ENCODE results near the gene FAM185A.
"Not testable (repeated sequence)": the region's sequence is repeated elsewhere in the genome, so short reads cannot be mapped to it uniquely, and the experiment has no call there.

DNA sequence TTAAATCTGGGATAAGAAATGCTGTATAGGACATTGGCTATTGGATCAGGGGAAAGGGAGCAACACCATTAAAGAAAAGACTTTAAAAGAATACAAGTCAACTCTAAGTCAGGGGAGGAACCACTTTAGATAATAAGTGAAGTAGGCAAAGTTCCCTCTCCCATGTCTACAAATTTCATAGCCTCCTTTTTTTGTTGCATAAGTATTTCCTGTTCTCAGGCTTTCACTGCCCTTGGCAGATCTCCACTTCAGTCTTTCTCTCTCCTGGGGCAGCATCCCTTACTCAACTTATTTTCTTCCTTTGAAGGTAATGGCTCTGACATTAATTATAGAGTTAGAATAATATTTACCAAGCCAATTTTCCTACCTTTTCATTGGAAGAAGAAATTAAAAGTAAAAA, 30.3 kb upstream of the FAM185A start:
- TF ChIP-seq EP300, POLR2AphosphoS5, POLR2A (IDR thresholded peaks at IDR 0.05): not testable (repeated sequence)
- TF ChIP-seq, protein P1, sequence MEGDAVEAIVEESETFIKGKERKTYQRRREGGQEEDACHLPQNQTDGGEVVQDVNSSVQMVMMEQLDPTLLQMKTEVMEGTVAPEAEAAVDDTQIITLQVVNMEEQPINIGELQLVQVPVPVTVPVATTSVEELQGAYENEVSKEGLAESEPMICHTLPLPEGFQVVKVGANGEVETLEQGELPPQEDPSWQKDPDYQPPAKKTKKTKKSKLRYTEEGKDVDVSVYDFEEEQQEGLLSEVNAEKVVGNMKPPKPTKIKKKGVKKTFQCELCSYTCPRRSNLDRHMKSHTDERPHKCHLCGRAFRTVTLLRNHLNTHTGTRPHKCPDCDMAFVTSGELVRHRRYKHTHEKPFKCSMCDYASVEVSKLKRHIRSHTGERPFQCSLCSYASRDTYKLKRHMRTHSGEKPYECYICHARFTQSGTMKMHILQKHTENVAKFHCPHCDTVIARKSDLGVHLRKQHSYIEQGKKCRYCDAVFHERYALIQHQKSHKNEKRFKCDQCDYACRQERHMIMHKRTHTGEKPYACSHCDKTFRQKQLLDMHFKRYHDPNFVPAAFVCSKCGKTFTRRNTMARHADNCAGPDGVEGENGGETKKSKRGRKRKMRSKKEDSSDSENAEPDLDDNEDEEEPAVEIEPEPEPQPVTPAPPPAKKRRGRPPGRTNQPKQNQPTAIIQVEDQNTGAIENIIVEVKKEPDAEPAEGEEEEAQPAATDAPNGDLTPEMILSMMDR (IDR thresholded peaks at IDR 0.05), result not testable (repeated sequence)

Data from stomach (tissue), 4 donors.